SKM-1 (cell line): ENCODE measurements around the gene PTPRT.

Source experiments
- DNase-seq: peaks from one replicate; lab custom pipeline; 2025; ENCODE audit not compliant: unreplicated experiment; lab: John Stamatoyannopoulos, UW

PTPRT gene

DNA sequence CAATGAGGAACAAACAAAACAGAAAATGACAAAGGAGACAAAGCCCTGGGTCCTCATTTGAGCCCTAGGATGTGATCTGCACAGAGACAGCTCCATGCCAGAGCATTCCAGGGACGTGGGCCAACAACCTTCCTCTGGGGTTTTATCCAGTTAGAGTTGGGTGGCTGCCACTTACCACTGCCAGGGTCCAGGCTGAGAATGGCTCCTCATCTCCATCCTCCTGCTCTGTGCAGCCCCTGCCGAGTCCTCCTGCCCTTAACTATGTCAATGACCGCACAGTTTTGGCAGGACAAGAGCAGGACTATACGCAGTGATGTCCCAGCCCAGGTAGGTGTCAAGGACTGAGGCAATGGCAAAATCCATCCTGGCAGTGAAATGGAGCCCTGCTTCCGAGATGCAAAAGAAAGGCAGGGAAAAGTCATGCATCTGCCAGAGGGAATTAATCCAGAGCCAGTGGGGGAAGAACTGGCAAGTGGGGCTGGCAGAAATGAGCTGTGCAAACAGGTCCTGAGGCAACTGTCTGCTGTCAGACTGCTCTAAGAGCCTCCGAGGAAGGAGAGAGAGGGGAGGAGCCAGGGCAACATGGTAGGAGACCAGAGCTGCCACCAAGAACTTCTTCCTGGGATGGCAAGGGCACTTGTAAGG is 449.4 kb downstream of the PTPRT start:
- no peak for DNase-seq

DNA sequence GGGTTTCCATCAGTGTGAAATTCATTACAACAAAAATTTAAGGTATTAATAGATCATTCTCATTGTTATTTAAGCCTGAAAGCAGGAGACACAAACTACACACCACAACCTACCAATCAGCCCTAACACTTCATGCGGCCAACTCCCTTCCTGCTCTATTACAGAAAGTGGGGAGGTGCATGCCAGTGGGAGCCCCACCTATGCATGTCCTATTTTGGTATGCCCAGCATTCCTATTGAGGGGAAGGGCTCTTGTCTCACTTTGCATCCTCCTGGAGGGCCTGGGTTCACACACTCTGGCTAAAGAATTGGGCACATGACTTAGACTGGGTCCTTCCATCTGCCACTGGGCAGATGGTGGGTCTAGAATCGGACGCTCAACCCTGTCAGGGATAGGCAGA is 450.0 kb downstream of the PTPRT start:
- DNase-seq, result no peak

DNA sequence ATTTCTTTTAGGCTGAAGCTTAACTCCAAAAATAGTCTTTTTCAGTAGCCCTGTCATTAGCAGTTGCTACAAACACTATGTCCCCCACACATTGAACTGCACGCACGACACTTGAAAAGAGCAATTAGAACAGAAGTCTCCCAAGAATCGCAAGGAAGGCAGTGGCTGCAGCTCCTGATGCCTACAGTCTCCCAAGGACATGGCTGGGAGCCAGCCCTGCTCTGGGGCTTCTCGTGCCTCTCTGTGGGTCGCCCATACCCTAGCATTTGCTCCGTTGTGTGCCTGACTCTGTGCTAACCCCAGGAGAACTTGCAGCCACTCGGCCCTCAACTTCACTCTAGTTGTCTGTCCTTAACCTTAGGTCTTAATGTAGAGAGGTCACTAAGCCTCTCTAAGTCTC is 454.2 kb downstream of the PTPRT start:
- no peak for DNase-seq

DNA sequence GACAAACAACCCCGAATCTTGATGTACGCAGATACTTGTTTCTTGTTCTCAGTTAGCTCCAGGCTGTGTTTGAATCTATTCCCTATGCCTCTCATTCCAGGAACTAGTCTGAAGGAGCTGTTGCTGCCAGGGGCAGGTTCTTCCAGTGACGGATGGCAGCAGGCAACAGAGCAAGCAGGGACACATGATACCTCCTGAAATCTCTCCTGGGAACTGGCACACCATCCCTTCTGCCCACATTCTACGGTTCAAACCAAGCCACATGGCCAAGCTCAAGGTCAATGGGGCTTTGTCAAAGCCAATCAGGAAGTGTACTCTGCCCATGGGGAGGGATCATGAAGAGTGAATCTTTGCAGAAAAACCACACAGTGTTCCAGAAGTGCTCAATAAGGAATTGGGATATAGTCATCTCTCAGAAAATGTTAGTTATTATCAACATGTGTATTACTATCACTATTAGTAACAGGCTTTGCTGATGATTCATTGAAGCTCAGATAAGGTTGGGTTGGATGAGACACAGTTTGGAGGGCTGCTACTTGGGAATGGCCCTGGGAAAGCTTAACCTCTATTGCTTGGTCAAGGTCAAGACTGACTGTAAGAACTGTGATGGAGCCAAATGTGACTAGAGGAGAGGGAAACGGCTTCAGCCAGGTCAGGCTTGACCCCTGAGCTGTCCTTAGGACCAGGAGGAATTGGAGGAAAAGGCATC is 454.9 kb downstream of the PTPRT start:
- DNase-seq, result no peak

DNA sequence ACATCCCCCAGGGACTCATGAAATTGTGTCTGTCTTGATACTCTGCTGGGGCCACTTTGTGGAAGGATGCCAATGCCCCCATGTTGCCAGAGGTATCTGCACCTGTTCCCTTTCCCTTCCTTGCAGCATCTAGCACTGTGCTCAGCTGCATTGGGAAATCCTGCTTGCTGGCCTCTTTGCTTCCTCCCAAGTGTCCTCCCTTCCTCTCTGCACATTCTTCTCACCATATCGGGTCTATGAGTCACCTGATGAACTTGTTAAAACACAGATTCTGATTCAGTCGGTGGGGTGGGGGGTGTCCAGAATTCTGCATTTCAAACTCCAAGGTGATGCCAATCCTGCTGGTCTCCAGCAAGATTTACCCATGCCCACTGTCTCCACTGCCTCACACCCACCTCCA is 467.8 kb downstream of the PTPRT start:
- DNase-seq, result no peak

DNA sequence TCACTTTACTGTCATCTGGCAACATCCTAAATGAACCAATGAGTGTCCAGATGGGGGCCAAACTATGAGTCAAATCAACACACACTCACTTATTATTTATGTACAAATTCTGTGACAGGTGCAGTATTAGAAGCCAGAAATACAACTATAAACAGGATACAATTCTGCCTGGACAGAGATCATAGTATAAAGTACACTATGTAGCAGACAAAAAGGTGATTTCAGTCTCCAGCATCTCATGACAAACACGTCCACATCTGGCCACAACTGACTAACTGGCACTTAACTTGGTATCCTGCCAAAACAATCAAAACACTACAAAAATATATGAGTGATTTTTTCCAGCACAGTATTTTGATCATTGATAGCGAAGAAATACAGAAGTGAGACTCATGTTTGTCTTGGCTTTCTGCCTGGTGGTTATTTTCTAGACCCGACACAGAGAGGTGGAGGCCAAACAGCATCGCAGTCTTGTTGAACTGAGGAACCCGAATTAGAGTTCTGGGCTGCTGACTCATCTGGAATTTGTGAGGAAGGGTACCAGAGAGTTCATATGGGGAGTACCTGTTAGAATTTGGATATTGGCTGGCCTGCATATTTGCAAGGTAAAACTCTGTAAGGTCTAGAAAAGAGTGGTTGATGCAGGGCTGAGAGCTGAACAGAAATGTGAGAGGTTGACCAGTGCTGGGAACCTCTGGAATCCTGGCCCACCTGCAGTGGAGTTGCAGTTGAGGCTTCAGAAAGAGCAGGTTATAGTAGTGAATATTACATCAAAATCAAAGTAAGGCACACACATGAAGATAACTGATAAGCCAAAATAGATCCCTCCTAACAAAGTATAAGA is 475.2 kb downstream of the PTPRT start:
- no peak for DNase-seq

DNA sequence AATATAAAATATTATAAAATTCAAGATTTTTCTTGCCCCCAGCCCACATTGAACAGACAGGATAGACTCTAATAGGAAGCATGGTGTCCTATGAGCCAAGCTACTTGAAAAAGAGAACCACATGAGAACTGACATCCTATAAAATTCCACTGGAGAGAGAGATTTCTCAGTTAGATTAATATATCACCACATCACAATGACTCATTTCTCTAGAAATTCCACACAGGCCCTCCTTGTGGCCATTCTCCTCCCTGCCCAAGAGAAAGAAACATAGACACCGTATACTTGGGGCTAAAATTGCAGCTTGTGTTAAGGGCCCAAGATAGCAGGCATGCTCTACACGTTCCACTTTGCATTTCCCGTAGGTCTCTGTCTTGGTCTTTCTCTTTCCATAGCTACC is 481.4 kb downstream of the PTPRT start:
- DNase-seq, result no peak

DNA sequence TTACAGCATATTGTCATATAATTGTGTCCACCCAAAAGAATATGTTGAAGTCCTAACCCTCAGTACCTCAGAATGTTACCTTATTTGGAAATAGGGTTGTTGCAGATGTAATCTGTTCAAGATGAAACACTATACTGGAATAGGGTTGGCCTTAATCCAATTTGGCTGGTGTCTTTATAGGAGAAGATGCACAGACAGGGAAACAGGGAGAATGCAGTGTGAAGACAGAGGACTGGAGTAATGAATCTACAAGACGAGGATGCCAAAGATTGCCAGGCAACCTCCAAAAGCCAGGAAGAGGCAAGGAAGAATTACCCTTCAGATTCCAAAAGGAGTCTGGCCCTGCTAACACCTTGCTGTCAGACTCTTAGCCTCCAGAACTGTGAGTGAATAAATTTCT is 482.9 kb downstream of the PTPRT start:
- DNase-seq, result no peak

DNA sequence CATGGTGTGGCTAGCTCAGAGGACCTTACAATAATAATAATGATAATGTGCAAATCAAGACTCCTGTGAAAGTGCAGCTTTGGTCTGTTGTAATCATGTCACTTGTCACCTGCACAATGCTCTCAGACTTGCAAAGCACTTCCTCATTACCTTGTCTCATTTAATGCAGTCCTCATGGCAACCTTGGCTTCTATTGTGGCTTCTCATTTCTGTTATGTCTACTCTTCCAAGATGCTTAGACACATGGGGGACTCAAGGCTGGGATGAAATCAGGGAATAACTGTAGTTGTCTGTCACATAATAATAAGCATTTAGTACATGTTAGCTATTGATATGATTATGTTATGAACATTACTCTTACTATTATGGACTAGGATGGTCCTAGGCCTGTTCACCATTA is 484.2 kb downstream of the PTPRT start:
- DNase-seq, result no peak

DNA sequence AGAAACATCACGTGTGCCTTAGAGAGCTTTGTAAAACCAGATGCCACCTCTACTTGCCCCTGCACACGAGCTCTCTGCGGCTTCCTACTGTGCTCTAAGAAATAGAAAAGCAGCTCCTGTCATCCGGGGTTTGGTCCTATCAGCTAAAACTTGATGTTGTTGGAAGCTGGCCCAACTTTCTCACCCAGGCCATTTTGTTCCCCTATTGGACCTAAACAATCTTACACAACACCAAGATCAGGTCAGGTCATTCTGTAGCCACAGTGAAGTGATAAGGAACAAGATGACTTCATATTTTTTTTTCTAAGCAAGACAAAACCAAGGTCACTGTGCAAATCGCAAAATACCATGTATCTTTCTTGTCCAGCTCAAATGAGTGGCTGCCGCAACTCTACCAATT is 486.0 kb downstream of the PTPRT start:
- no peak for DNase-seq

DNA sequence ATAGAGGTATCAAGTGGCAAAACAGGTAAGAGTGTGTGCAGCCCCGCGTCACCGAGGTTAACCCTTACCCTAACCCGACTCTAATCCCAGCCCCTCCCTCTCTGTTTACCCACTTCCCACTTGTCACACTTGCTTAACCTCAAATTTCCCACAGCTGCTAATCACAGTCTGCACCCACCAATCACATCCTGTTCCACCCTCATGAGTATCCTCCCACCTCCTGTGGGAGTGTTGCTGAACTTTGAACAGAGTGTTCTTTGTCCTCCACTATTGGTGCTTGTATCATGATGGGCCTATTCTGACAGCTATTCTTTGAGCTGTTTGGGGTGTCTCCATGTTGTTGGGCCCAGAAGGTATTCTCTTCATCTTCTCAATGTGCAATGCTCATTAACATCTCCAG is 487.8 kb downstream of the PTPRT start:
- no peak for DNase-seq

DNA sequence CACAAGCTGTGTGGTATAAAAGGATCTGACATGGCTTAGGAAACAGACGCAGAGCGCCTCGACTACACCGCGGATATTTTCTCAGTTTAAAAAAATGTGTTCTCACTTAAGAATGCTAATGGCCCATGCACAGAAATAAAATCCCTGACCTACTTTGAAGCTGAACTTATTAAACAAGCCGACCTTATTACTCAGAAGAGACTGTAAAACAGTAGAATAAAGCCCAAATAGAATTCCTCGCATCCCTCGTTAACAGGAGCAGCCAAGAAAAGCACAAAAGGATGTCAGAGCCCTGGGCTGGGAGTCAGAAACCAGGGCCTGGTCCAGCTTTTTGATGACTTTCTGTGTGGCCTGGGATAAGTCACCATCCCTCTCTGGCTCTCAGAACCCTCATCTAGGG is 489.3 kb downstream of the PTPRT start:
- DNase-seq, result no peak

DNA sequence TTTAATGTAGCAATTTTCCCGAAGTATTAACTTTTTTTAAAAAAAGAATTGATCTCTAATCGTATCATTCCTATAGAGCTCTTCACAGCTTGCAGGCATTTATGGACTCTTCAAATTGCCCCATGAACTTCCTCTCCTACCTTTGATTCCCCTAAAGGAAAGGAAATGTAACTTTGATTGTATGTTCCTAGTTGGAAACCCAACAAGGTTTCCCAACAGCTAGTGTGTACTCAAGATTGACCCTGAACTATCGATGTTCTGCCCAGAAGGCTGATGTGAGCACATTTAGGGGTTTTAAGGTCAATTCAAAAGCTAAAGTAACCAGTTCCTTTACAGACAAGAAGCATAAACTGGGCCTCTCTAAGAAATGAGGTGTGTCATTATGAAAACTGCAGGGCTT is 491.7 kb downstream of the PTPRT start:
- DNase-seq, result no peak

DNA sequence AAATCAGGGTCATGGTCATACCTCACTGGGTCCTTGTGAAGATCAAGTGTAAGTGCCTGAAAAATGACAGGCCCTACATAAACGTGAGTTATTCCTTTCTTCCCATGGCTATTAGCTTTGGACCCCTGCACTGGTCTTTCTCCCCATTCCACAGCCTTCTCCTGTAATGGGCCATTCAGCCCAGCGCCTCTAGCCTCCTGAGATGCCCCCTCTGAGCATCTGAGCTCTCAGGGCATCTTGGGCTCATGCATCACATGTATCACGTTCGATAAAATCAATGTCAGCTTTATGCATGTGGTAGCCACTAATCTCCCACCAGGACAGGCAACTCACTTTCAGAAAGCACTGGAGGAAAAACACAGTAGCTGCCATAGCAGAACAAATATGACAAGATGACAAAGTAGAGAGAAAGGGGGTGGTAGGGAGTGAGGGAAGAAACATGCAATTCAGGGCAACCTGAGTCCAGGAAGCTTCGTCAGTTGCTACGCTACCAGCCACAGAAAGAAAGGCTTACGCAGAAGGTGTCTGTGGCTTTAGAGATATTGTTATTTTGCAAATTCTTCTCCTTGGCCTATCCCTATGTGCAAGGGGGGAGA is 498.8 kb downstream of the PTPRT start:
- DNase-seq, result no peak

DNA sequence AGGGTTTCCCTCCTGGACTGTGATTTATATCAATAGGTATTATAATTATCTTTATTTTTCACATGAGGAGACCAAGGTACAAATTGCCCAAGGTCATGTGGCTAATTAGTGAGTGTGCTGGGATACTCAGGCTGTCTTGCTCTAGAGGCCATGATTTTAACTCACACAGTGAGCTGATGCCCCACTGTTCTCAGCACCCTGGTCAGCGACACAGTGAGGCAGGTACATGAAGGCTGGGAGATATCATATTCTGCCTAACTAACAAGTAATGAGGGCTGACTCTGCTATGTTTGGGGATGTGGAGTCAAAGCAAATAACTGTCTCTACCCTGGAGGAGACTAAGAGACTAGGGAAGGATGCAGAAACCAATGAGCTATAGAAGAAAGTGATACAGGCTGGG is 501.1 kb downstream of the PTPRT start:
- DNase-seq, result no peak

DNA sequence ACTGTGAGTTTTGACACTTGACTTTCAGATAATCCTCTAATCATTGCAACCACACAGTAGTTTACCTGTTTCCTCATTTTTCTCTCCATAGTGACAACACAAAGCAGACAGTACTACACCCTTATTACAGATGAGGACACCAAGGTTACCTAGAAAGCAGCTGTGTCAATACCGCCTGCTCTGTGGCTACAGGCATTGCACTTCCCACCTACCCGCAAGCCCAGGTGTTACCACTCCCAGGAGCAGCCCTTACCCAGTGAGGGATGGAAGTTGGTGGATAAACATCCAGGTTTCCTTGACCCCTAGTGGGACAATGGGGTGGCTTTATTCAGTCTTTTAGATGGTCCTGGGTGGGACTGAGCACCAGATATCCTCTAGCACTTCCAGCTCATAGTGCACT is 503.6 kb downstream of the PTPRT start:
- no peak for DNase-seq

DNA sequence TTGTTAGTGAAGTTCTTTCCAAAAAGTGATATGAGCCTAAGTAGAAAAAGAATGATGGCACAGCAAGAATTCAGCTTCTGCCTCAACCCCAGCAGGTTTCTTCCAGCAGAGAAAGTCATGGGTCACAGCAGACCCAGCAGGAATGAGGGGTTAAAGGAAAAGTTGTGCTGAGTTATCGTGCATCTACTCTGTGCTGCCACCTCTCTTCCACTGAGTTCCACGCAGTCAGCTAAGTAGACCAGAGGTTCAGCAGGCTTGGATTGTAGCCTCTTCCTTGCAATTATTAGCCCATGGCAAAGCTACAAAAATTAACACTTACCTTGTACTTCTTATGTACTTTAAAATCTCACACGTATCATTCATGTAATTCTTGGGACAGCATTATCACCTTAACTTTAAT is 510.8 kb downstream of the PTPRT start:
- no peak for DNase-seq

DNA sequence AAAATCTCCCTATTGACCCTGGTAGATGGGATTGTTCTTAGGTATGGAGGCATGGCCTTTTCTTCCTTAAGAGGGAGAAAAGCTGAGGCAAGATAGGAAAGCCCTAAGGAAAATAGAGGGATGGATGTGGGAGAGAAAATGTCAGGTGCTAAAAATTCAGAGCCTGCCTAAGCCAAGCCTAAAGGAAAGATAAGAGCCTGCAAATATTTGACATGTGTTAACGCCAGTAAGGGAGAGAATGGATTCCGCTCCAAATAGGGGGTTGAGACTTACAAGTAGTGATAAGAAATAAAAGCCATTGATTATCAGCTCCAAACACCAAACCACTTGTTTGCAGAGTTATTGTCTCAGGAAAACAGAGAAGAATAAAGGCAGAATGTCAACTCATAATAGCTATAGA is 533.6 kb downstream of the PTPRT start:
- no peak for DNase-seq

DNA sequence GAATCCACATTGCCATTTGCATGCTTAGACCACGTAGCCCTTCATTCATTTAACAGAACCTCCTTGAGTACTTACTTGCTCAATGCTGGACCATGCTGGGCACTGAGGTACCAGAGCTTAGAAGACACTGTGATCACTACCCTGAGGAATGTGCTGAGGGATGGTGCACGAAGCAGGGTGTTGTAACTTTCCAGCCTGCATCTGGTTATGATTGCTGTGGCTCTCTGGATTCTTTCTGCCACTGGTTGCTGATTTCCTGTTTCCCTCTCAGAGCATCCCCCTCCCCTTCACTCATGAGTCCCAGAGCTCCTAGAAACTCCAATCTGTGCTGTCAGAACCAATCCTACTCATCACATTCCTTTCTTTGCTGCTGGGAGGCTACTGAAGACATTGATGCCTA is 537.4 kb downstream of the PTPRT start:
- no peak for DNase-seq

DNA sequence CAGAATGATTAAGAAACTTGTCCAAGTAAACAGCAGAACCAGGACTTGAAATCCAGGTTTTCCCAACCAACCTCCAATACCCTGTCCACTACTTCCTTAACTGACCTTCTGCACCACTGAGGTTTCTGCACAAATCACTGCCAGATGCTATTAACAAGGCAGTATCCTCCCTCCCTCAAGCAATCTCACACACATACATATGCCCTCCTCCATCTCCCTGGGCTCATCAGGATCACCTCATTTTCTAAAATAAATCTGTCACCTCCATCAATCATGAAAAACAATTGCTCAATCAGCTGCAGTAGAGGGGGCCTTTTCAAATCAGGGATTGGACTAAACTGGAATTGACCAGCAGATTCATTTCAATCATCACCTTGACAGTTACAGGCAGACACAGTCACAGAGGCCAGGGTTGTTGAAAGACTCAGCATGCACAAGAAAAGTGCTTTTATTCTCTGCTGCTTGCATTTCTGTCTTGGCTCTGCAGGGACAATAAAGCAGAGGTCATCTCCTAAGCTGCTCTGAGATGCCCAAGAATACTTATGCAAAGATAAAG is 539.4 kb downstream of the PTPRT start:
- DNase-seq, result no peak

DNA sequence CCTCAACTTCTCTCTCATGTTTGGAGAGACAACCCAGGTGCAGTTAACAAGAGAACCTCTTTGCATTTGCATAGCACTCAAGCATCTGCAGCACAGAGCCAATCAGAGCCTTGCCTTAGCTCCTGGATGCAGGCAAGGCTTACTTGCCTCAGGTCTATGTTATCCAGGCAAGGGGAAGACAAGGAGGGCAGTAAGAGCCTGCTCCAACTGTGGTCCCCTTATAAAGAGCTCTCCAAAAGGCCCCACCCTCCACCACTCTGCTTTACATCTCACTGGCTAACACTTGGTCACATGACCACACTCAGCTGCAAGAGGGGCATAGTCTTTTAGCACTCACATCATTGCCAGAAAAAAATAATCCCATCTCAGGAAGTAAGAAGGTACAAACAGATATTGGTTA is 540.0 kb downstream of the PTPRT start:
- DNase-seq, result no peak

DNA sequence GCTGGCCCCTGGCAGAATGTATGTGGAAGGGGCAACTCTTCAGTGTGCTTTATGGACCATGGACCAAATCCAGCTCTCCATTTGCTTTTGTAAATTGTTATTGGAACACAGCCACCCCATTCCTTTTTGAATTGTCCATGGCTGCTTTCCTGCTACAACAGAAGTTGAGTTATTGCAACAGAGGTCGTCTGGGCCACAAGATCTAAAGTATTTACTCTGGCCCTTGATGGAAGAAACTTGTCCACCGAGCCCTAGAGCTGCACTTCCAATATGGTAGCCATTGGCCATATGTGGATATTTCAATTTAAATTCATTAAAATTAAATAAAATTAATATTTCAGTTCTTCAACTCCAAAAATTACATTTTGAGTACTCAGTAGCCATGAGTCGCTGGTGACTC is 543.5 kb downstream of the PTPRT start:
- DNase-seq, result no peak
